Lung (tissue), 12 donors: Measurements from ENCODE around the gene CDC42BPG. TPM values are rescaled to one million over a fixed set of nuclear protein-coding genes. Genes with fewer than 3 reads are reported as not detected.

Experiments
- ATAC-seq: fragments of 200-7000 bp; cut with Tn5 transposase; one replicate; pipeline ENCODE4 v1.9.1; 2020; ENCODE audit warnings: moderate number of reproducible peaks; ENCODE audit not compliant: insufficient read depth, low FRiP score
- DNase-seq, 3 donors: peaks; one replicate each; pipeline ENCODE4 v3.0.0-alpha.2; 2013 to 2017
- H3K27ac ChIP-seq, 2 donors: one replicate each; pipeline ENCODE4 v1.5.1; 2013; ENCODE audit warnings: mild to moderate bottlenecking in 2 of 2, moderate library complexity in 2 of 2, control low read depth in 1 of 2, inconsistent platforms in 1 of 2, low read depth in 1 of 2, low read length in 1 of 2
- H3K27me3 ChIP-seq, 3 donors: one replicate each; pipeline ENCODE4 v1.5.1; 2013; ENCODE audit warnings: low read length in 2 of 3; ENCODE audit not compliant: control insufficient read depth in 3 of 3, insufficient read depth in 3 of 3
- H3K36me3 ChIP-seq, 4 donors: one replicate each; pipeline ENCODE4 v1.5.1; 2013; ENCODE audit warnings: low read length in 4 of 4, mild to moderate bottlenecking in 1 of 4, moderate library complexity in 1 of 4; ENCODE audit not compliant: control insufficient read depth in 4 of 4, insufficient read depth in 4 of 4
- H3K4me1 ChIP-seq, 5 donors: one replicate each; pipeline ENCODE4 v1.5.1; 2013; ENCODE audit warnings: low read length in 5 of 5, mild to moderate bottlenecking in 2 of 5, moderate library complexity in 1 of 5; ENCODE audit not compliant: control insufficient read depth in 5 of 5, insufficient read depth in 5 of 5
- H3K4me3 ChIP-seq: one replicate; pipeline ENCODE4 v1.5.1; 2013; ENCODE audit warnings: mild to moderate bottlenecking, control low read depth, moderate library complexity
- H3K9ac ChIP-seq, 2 donors: one replicate each; pipeline ENCODE4 v1.5.1; 2013; ENCODE audit warnings: low read length in 2 of 2, control low read depth in 1 of 2; ENCODE audit not compliant: insufficient read depth in 1 of 2
- H3K9me3 ChIP-seq, 4 donors: one replicate each; pipeline ENCODE4 v1.5.1; 2013; ENCODE audit warnings: low read length in 3 of 4, mild to moderate bottlenecking in 1 of 4, moderate library complexity in 1 of 4; ENCODE audit not compliant: control insufficient read depth in 4 of 4, insufficient read depth in 3 of 4
- WGBS, 2 donors: extraction: QIAGEN DNeasy Blood & Tissue Kit; methylation state at CpG; one replicate each; pipeline ENCODE4 v1.1.7; 2013; 5-methylcytosine and 5-hydroxymethylcytosine counted together
- polyA plus RNA-seq, 2 donors: library from polyadenylated mRNA; stranded (reverse); fragments of 200-250 nt; gene quantifications; one replicate each; pipeline ENCODE4 v1.2.1, GENCODE V29; 2013
- total RNA-seq, 2 donors: library from RNA; depleted of rRNA in 1 of 2; stranded (reverse); fragments of >200 nt in 1 of 2; gene quantifications; one replicate each; pipeline ENCODE4 v1.2.1, GENCODE V29; 2014 to 2021
- TF ChIP-seq, protein P1 (sequence below): IDR thresholded peaks from 2 replicates; pipeline ENCODE4 v1.5.1; 2012; ENCODE audit warnings: mild to moderate bottlenecking; ENCODE audit errors: control extremely low read depth, extremely low read depth
- donor health status: control.
- donor health status: control.
- donor health status: Bipolar disorder and iron deficiency.
- donor health status: healthy.
- donor health status: DM: yes; HTN: yes; CAD: no.

CDC42BPG gene
- total and polyA plus RNA-seq, 4 donors, result 7.1 to 23.5 (median 10.6) TPM

- DNase-seq (no peak), ATAC-seq (no peak)
- H3K27me3 ChIP-seq, result no peaks in the 10 kb centered on the region
- H3K4me1 ChIP-seq, result peaks cover 0 to 4% (median 0%) of the 10 kb centered on the region in 5 donors
- no peak overlapping the region for H3K4me3 ChIP-seq
- peaks cover 0 to 33% (median 12%) of the 10 kb centered on the region in 4 donors for H3K36me3 ChIP-seq
- WGBS, 2 donors, result 91 to 95% methylated on average over 13 to 14 of the region's 14 CpGs
- no peaks in the 10 kb centered on the region for H3K9me3 ChIP-seq
- TF ChIP-seq, protein P1, sequence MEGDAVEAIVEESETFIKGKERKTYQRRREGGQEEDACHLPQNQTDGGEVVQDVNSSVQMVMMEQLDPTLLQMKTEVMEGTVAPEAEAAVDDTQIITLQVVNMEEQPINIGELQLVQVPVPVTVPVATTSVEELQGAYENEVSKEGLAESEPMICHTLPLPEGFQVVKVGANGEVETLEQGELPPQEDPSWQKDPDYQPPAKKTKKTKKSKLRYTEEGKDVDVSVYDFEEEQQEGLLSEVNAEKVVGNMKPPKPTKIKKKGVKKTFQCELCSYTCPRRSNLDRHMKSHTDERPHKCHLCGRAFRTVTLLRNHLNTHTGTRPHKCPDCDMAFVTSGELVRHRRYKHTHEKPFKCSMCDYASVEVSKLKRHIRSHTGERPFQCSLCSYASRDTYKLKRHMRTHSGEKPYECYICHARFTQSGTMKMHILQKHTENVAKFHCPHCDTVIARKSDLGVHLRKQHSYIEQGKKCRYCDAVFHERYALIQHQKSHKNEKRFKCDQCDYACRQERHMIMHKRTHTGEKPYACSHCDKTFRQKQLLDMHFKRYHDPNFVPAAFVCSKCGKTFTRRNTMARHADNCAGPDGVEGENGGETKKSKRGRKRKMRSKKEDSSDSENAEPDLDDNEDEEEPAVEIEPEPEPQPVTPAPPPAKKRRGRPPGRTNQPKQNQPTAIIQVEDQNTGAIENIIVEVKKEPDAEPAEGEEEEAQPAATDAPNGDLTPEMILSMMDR, result no peak
- H3K27ac ChIP-seq, result no peak overlapping the region
- no peak overlapping the region for H3K9ac ChIP-seq
Measured at GRCh38 chr11:64791781-64792291, 52.6 kb downstream of the CDC42BPG start.

GRCh38 chr11:64790205-64791095 lies 54.0 kb downstream of the CDC42BPG start:
- DNase-seq, result no peak

DNA sequence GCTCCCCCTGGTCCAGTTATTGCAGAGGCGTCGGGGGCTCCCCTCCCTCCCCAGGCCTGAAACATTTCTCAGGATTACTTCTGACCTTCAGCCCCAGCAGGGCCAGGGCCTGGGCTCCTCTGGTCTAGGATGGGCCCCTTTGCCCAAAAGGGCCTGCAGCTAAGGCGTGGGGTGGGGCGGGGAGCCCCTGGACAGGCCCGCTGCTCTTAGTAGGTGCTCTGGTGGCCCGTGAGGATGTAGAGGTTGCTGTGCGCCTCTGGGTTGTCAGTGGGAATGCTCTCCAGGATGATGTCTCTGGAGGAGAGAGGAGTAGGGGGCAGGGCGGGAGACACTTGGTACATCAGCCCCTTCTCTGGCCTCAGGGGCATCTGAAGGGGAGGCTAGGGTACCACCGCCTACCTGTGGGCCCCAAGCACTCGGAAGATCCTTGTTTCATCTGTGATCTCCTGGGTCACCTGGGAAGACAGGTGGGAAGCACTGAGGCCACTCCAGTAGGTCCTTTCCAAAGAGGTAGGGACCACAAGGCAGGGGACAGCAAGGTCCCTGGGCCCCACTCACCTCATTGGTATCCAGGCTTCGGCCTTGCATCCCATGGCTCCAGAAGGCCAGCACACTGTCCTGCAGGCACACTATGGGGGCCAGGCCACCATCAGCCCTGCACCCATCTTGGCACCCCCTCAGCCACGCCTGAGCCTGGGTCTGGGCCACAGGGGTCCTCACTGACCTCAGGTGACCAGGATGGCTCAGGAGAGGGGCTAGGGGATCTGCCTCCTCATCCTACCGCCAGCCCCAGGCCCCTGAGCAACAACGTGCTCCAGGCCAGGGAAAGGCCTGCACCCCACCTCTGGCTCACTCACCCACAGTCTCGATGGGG lies 54.9 kb downstream of the CDC42BPG start:
- no peaks in the 10 kb centered on the region for H3K4me1 ChIP-seq
- ATAC-seq, result no peak

More at GRCh38 chr11:64790205-64791095, 54.0 kb downstream of the CDC42BPG start:
- 91 to 94% methylated on average over 25 of the region's 25 CpGs for WGBS, 2 donors
- Histone ChIP-seq H3K4me3 (no peak overlapping the region), H3K36me3 (peaks cover 0 to 22% (median 6%) of the 10 kb centered on the region in 4 donors), H3K27ac (no peak overlapping the region), H3K4me1 (no peaks in the 10 kb centered on the region), H3K9ac (no peak overlapping the region), H3K9me3 (no peaks in the 10 kb centered on the region), H3K27me3 (no peaks in the 10 kb centered on the region)
- TF ChIP-seq, protein P1, result no peak
- no peak for ATAC-seq

More for the DNA sequence above, 54.9 kb downstream of the CDC42BPG start:
- H3K4me3 ChIP-seq, result no peak overlapping the region
- TF ChIP-seq, protein P1, result no peak
- no peaks in the 10 kb centered on the region for H3K9me3 ChIP-seq
- no peaks in the 10 kb centered on the region for H3K27me3 ChIP-seq
- H3K36me3 ChIP-seq, result peaks cover 0 to 20% (median 6%) of the 10 kb centered on the region in 4 donors
- H3K27ac ChIP-seq, result no peak overlapping the region
- 95% methylated on average over 15 of the region's 15 CpGs for WGBS, 2 donors
- no peak overlapping the region for H3K9ac ChIP-seq
- no peak for DNase-seq
